ENCODE data around the gene MACROH2A2.

GRCh38 chr10:70088308-70088698 lies 35.7 kb downstream of the MACROH2A2 start:
- TF ChIP-seq CTCF (IDR thresholded peaks at IDR 0.05), result no peak
- TF ChIP-seq EP300 (IDR thresholded peaks at IDR 0.05), result no peak
- TF ChIP-seq POLR2AphosphoS5 (IDR thresholded peaks at IDR 0.05), result no peak
- no peak for TF ChIP-seq POLR2A (IDR thresholded peaks at IDR 0.05; ENCODE audit: low read depth)

Data from esophagus muscularis mucosa (tissue), 4 donors.